AG10803 (cell line): ENCODE data around the gene LOXL1.
A peak's percentile ranks its signal among the peaks of the same experiment; 100 is the strongest.

Experiments used
- DNase-seq: peaks from one replicate; pipeline ENCODE4 v3.0.0; 2010; ENCODE audit warnings: low read depth
- H3K4me3 ChIP-seq: 2 replicates; pipeline ENCODE4 v1.5.1; 2011; ENCODE audit warnings: mild to moderate bottlenecking, low read length, control low read depth
- TF ChIP-seq, protein P1 (sequence below): conservative IDR thresholded peaks from 2 replicates; pipeline ENCODE4 v1.5.1; 2011; ENCODE audit warnings: mild to moderate bottlenecking, low read length, control low read depth, inconsistent platforms

LOXL1 gene

DNA sequence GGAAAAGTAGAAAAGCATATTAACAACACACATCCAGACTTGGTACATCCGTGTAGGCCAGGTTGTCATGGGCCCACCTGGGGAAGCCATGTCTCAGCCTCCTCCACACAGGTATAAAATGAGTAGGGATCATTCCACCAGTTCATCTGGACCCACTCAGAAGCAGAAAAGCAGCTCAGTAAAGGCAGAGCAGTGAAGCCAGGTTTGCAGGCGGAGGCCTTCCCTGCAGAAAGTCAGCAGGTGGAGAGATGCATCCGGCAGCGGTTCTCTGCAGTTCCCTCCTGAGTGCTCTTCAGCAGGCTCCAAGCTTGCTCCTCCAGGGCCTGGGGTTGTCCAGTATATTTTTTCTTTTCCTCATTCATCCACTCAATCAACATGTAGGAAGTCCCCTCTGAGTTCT lies 22.1 kb downstream of the LOXL1 start:
- TF ChIP-seq, protein P1, sequence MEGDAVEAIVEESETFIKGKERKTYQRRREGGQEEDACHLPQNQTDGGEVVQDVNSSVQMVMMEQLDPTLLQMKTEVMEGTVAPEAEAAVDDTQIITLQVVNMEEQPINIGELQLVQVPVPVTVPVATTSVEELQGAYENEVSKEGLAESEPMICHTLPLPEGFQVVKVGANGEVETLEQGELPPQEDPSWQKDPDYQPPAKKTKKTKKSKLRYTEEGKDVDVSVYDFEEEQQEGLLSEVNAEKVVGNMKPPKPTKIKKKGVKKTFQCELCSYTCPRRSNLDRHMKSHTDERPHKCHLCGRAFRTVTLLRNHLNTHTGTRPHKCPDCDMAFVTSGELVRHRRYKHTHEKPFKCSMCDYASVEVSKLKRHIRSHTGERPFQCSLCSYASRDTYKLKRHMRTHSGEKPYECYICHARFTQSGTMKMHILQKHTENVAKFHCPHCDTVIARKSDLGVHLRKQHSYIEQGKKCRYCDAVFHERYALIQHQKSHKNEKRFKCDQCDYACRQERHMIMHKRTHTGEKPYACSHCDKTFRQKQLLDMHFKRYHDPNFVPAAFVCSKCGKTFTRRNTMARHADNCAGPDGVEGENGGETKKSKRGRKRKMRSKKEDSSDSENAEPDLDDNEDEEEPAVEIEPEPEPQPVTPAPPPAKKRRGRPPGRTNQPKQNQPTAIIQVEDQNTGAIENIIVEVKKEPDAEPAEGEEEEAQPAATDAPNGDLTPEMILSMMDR = no peak
- no peak overlapping the region for H3K4me3 ChIP-seq
- no peak for DNase-seq

DNA sequence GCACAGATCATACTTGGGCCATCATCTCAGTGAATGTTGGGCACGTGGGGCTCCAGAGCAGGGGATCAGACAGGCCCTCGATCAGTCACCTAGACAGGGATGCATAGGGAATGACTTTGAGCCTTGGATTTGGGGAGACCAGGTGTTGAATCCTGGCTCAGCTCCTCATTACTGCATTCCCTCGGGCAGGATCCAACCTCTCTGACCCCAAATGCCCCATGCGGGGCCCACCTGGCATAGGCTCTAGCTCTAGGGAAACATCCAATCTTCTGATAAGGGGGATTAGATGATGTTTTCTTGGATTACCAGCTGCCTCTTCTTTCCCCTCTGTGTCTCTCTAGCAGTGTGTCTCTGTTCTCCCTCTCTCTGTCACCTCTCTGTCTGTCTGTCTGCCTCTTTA lies 22.7 kb downstream of the LOXL1 start:
- H3K4me3 ChIP-seq = no peak overlapping the region
- DNase-seq = no peak
- TF ChIP-seq, protein P1 = no peak

DNA sequence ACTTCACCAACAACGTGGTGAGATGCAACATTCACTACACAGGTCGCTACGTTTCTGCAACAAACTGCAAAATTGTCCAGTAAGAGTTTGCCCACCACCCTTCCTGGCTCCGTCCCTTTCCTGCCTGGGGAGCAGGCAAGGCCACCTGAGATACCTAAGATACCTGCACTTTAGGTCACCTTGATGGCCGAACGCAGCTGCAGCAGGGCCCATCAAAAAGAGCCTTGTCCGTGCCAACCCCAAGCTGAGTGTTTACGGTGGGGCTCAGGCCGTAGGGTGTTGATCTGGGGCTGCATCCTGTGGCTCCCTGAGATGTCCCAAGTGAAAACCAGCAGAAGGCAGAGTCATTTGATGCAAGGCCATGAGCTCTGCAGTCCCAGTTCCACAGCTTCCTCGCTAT lies 23.2 kb downstream of the LOXL1 start:
- TF ChIP-seq, protein P1 = no peak
- DNase-seq = no peak
- H3K4me3 ChIP-seq = no peak overlapping the region

DNA sequence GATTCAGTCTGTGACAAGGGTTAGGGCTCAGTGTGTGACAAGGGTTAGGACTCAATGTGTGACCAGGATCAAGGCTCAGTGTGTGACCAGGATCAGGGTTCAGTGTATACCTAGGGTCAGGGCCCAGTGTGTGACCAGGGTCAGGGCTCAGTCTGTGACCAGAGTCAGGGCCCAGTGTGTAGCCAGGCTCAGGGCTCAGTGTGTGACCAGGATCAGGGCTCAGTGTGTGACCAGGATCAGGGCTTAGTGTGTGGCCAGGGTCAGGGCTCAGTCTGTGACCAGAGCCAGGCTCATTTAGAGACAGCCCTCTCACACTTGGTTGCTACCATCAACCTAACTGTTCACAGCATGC lies 24.2 kb downstream of the LOXL1 start:
- TF ChIP-seq, protein P1 = no peak
- H3K4me3 ChIP-seq = no peak overlapping the region
- no peak for DNase-seq

DNA sequence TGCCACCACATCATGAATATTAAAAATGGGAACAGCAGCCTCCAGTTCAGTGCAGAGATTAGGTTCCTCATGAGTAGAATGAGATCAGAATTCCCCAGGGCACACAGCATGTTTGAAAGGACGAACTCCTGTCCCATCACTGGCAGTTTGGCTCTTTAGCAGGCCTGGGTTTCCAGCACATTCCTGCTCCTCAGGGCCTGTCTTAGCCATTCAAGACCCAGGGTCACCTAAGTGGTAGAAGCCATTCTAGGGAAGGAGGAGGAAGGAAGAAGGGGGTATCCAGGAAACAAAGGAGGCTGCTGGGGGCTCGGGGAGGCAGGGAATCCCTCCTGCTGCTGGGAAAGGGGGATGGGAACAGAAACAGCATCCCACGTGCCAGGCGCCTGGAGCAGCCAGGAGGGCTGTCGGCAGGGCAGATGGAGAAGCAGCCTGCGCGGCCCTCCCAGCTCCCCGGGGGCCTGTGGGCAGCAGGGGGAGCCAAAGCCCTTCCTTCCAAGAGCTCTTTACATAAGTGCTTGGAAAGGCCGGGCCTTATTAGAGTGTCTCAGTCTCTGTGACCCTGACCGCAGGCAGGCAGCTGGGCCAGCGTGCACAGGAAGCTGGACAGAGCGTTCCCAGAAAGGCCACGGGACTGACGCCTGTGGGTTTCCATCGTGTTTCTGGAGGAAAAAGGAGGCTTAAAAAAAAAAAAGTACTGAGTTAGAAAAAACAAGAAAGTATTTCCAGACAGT lies 24.7 kb downstream of the LOXL1 start:
- no peak overlapping the region for H3K4me3 ChIP-seq
- peak; percentile 99 for DNase-seq
- TF ChIP-seq, protein P1 = peak; percentile 67

DNA sequence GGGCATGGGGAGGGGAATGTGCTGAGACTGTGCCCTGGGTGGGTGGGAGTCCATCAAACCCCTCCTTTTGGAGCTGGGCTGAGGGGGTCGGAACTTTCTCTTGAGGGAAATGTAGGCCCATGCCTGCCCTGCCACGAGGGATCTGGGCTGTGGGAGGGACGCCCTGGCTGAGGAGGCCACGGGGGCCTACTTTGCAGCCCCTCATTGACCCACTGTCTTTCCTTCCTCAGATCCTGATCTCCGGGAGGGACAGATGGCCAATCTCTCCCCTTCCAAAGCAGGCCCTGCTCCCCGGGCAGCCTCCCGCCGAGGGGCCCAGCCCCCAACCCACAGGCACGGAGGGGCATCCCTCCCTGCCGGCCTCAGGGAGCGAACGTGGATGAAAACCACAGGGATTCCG lies 25.3 kb downstream of the LOXL1 start:
- H3K4me3 ChIP-seq = no peak overlapping the region
- DNase-seq = no peak
- TF ChIP-seq, protein P1 = no peak

DNA sequence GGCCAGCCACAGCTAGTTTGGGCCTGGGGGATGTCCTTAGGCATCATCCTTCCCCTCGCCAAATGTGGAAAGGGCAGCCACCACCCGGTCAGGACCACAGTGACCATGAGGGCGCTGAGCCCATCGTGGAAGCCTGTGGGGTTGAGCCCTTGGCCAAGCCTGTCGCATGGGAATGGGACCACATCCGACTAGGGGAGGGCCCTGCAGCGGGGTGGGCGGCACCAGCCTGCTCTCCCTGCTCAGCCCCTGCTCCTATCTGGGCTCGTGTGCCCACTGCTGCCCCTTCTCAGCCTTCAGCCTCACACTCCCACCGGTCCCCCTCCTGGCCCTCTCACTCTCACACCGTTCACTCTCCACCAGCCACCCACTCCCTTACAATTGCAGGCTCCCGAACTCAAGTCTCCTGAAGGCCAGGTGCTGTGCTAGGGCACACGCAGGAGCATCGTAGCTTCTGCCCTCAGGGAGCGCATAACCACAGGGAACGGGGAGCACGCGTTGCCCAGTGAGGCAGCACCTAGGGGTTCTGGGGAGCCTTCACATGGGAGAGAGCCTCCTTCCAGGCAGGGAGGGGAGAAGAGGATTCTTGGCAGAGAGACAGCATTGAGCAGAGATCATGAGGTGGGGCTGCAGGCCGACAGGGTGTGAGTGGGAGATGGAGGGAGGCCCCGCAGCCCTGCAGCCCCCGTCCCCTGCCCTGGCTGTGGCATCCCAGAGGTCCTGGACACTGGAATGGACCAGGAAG lies 26.1 kb downstream of the LOXL1 start:
- TF ChIP-seq, protein P1 = no peak
- no peak for DNase-seq
- no peak overlapping the region for H3K4me3 ChIP-seq
